ENCODE results near the gene ACTG1. TPM values are rescaled to one million over a fixed set of nuclear protein-coding genes. Genes with fewer than 3 reads are reported as not detected.

Gene ACTG1
- total RNA-seq, 2 experiments from 2014 or later = 4,611 to 5,328 TPM

GRCh38 chr17:81489998-81490992 is 22.3 kb downstream of the ACTG1 start:
- H3K4me1 Mint-ChIP-seq = peaks cover 29% of the 10 kb centered on the region

DNA sequence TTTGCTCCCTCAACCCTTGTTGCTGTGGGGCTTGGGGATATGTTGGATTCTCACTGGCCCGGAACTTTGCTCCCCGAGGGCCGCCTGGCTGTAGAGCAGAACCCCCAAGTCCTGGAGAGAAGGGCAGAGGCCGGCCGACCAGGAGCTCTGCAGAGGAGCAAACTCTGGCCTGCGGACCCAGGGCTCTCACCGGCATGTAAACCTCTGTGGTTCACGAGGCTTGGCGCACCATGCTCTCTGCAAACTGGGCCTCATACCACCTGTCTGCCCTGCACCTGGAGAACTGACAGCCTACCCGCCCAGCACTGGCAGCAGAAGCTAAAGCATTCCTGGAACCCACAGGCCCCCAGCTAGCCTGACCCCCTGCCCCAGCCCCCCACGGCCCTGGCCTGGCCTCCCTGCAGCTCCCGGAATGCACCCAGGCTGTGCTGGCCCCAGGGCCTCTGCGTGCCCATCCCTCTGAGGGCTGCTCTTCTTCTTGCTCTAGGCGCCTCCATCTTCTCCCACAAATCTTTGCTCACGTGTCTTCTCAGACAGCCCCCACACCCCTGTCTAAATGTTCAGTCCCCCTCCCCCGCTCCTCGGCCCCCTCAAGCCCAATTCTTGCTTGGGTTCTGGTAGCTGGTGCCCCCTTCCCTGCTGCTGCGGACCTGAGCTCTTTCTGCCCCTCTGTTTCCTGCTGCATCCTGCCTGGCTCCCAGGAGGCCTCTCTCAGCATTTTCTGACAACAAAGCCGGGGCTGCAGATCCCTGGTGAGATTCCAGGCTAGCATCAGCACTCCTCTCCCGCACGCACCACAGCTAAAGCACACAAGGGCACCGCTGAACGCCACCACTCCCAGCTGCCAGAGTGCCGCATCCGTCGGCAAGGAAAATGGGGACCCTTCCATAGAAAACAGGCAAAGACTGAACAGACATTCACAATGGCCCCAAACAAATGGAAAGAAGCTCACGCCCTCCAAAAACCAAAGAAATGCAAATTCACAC is 23.3 kb downstream of the ACTG1 start:
- Mint-ChIP-seq H3K9me3 (no peaks in the 10 kb centered on the region), H3K27me3 (peaks cover 6% of the 10 kb centered on the region), H3K4me1 (peaks cover 20% of the 10 kb centered on the region), H3K36me3 (ENCODE audit: low read depth) (no peaks in the 10 kb centered on the region), H3K27ac (peak overlapping the region; percentile 48), H3K4me3 (peak overlapping the region; percentile 59)
- POLR2A ChIA-PET = no interaction called here
- DNase-seq = no peak
- CTCF ChIA-PET = interaction anchor here (0.9 to 1.6 kb wide), 3 partner anchors 9 to 33 kb away, joined by 3 read pairs; no protein-coding TSS in a partner anchor

More at GRCh38 chr17:81489998-81490992, 22.3 kb downstream of the ACTG1 start:
- Mint-ChIP-seq H3K4me3 (peak overlapping the region; percentile 59), H3K27ac (no peak overlapping the region), H3K9me3 (no peaks in the 10 kb centered on the region), H3K36me3 (ENCODE audit: low read depth) (no peaks in the 10 kb centered on the region), H3K27me3 (peaks cover 10% of the 10 kb centered on the region)
- CTCF ChIA-PET = interaction anchor here (1.1 to 1.6 kb wide), 2 partner anchors 8 to 34 kb away, joined by 3 read pairs; no protein-coding TSS in a partner anchor
- POLR2A ChIA-PET = no interaction called here
- no peak for DNase-seq

- DNase-seq = peak; percentile 39
- Mint-ChIP-seq H3K4me3 (peak overlapping the region; percentile 59), H3K27ac (peak overlapping the region; percentile 36), H3K27me3 (peaks cover 6% of the 10 kb centered on the region), H3K36me3 (ENCODE audit: low read depth) (no peaks in the 10 kb centered on the region), H3K9me3 (no peaks in the 10 kb centered on the region), H3K4me1 (peaks cover 20% of the 10 kb centered on the region)
- ChIA-PET CTCF (interaction anchor here (0.9 kb wide), 1 partner anchor 17 kb away, joined by 3 read pairs; no protein-coding TSS in a partner anchor), POLR2A (no interaction called here)
Observed at GRCh38 chr17:81488276-81488860, 24.2 kb downstream of the ACTG1 start.

- Mint-ChIP-seq H3K27ac (peak overlapping the region; percentile 36), H3K36me3 (ENCODE audit: low read depth) (no peaks in the 10 kb centered on the region), H3K4me1 (peaks cover 21% of the 10 kb centered on the region), H3K4me3 (peak overlapping the region; percentile 56), H3K9me3 (no peaks in the 10 kb centered on the region), H3K27me3 (peaks cover 10% of the 10 kb centered on the region)
- peak; percentile 80 for DNase-seq
- ChIA-PET POLR2A (interaction anchor here (0.6 kb wide), 1 partner anchor 25 kb away, joined by 4 read pairs; the partner anchor contains the start of gene ACTG1), CTCF (no interaction called here)
Observed at GRCh38 chr17:81487487-81488275, 24.9 kb downstream of the ACTG1 start.

GRCh38 chr17:81487089-81487486 is 25.5 kb downstream of the ACTG1 start:
- no peaks in the 10 kb centered on the region for H3K9me3 Mint-ChIP-seq
- no peaks in the 10 kb centered on the region for H3K36me3 Mint-ChIP-seq (ENCODE audit: low read depth)
- peak overlapping the region; percentile 56 for H3K4me3 Mint-ChIP-seq
- no peak overlapping the region for H3K27ac Mint-ChIP-seq
- ChIA-PET CTCF (interaction anchor here (0.6 kb wide), 1 partner anchor 1746 kb away, joined by 4 read pairs; no protein-coding TSS in a partner anchor), POLR2A (interaction anchor here (0.6 kb wide), 1 partner anchor 25 kb away, joined by 4 read pairs; the partner anchor contains the start of gene ACTG1)
- H3K4me1 Mint-ChIP-seq = peaks cover 18% of the 10 kb centered on the region
- peaks cover 16% of the 10 kb centered on the region for H3K27me3 Mint-ChIP-seq
- DNase-seq = no peak

- ChIA-PET CTCF (interaction anchor here (0.6 to 2.6 kb wide), 2 partner anchors 12 to 1745 kb away, joined by 4 to 11 read pairs; no protein-coding TSS in a partner anchor), POLR2A (no interaction called here)
- Mint-ChIP-seq H3K27ac (no peak overlapping the region), H3K9me3 (no peaks in the 10 kb centered on the region), H3K4me1 (peaks cover 21% of the 10 kb centered on the region), H3K27me3 (peaks cover 20% of the 10 kb centered on the region), H3K4me3 (no peak overlapping the region), H3K36me3 (ENCODE audit: low read depth) (no peaks in the 10 kb centered on the region)
- DNase-seq = no peak
Observed at GRCh38 chr17:81486199-81486810, 26.3 kb downstream of the ACTG1 start.

GRCh38 chr17:81484195-81484979 is 28.2 kb downstream of the ACTG1 start:
- Mint-ChIP-seq H3K9me3 (no peaks in the 10 kb centered on the region), H3K36me3 (ENCODE audit: low read depth) (no peaks in the 10 kb centered on the region), H3K4me1 (peaks cover 19% of the 10 kb centered on the region), H3K27me3 (peaks cover 26% of the 10 kb centered on the region), H3K4me3 (peak overlapping the region; percentile 13), H3K27ac (no peak overlapping the region)
- POLR2A ChIA-PET = interaction anchor here (0.6 to 1.0 kb wide), 2 partner anchors 28 to 199 kb away, joined by 3 read pairs; partner anchors contain the start of gene ACTG1
- peak; percentile 88 for DNase-seq
- CTCF ChIA-PET = interaction anchor here (0.5 to 2.6 kb wide), 31 partner anchors 9 to 500 kb away, joined by 3 to 11 read pairs (median 3); partner anchors contain the start of genes NDUFAF8 and TEPSIN

DNA sequence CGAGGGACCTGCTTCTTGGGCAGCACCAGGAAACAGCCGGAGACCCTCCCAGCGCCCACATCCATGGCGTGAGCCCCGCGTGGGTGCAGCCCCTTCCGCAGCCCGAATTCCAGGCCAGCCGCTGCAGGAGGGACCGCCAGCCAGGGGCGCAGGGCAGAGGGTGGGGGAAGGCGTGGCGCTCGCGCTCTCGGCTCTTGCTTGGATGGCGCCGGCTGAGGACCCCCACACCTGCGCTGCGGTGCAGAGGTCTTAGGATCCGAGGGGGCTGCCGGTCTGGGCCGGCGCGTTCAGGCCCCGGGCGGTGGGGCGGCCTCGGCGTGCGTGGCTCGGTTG is 28.8 kb downstream of the ACTG1 start:
- H3K9me3 Mint-ChIP-seq = no peaks in the 10 kb centered on the region
- no peak for DNase-seq
- ChIA-PET CTCF (interaction anchor here (1.0 to 2.6 kb wide), 9 partner anchors 14 to 500 kb away, joined by 3 to 11 read pairs (median 6); no protein-coding TSS in a partner anchor), POLR2A (no interaction called here)
- H3K4me1 Mint-ChIP-seq = peaks cover 16% of the 10 kb centered on the region
- H3K36me3 Mint-ChIP-seq (ENCODE audit: low read depth) = no peaks in the 10 kb centered on the region
- H3K4me3 Mint-ChIP-seq = no peak overlapping the region
- H3K27ac Mint-ChIP-seq = no peak overlapping the region
- peaks cover 26% of the 10 kb centered on the region for H3K27me3 Mint-ChIP-seq

GRCh38 chr17:81483085-81483861 is 29.3 kb downstream of the ACTG1 start:
- Mint-ChIP-seq H3K27ac (no peak overlapping the region), H3K27me3 (peaks cover 26% of the 10 kb centered on the region), H3K36me3 (ENCODE audit: low read depth) (no peaks in the 10 kb centered on the region), H3K4me1 (peaks cover 16% of the 10 kb centered on the region), H3K4me3 (no peak overlapping the region), H3K9me3 (no peaks in the 10 kb centered on the region)
- CTCF ChIA-PET = interaction anchor here (1.1 to 2.6 kb wide), 5 partner anchors 15 to 499 kb away, joined by 3 to 11 read pairs (median 8); no protein-coding TSS in a partner anchor
- POLR2A ChIA-PET = no interaction called here
- DNase-seq = no peak

DNA sequence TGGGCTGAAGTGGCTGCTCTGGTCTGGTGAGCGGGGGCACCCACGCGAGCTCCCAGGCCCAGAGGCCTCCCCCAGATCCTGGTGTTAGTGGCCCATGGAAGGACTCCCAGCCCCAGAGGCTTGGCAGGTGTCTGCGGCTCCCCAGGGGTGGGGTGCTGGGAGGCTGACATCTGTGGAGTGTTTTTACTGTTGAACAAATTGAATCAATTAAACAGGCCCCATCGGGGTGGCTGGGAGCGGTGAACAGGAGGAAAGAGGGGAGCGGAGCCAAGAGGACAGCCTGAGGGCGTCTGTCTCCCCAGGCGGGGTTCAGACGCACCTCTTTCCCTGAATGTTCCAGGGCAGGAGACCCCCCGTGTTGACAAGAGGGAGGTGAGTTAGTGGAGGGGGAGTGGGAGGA is 29.9 kb downstream of the ACTG1 start:
- Mint-ChIP-seq H3K27ac (no peak overlapping the region), H3K9me3 (no peaks in the 10 kb centered on the region), H3K4me1 (peaks cover 16% of the 10 kb centered on the region), H3K27me3 (peaks cover 30% of the 10 kb centered on the region), H3K4me3 (no peak overlapping the region), H3K36me3 (ENCODE audit: low read depth) (no peaks in the 10 kb centered on the region)
- DNase-seq = no peak
- POLR2A ChIA-PET = no interaction called here
- CTCF ChIA-PET = no interaction called here

All from activated CD4-positive, alpha-beta T cell treated with anti-CD3 and anti-CD28 coated beads, Interleukin-2, amount 10 ng/mL, durations not matched to agents 7 days and 5 days (primary cell).